HepG2 (cell line): ENCODE data around the gene REG1B.

Experiments used
- ASH2L ChIP-seq: fragments of 300-600, 200-600 bp; sonication (generic); IDR thresholded peaks from 2 replicates; pipeline ENCODE4 v1.7.0; 2017; ENCODE audit warnings: low read depth, mild to moderate bottlenecking, moderate library complexity, mixed read lengths, low read length; ENCODE audit not compliant: insufficient read length
- SMC3 ChIP-seq: IDR thresholded peaks from 2 replicates; pipeline ENCODE4 v1.6.1; 2011; ENCODE audit warnings: low read length, improper control_type of control experiment
- TAF1 ChIP-seq: sonication (generic); formaldehyde crosslinking; IDR thresholded peaks from 2 replicates; pipeline ENCODE4 v1.4.0; 2020; ENCODE audit warnings: missing genetic modification reagents
- THAP11 ChIP-seq: IDR thresholded peaks from 2 replicates; pipeline ENCODE4 v1.6.1; 2016; ENCODE audit warnings: missing biosample characterization, missing genetic modification reagents
- ZFP36 ChIP-seq: fragments of 150-350 bp; IDR thresholded peaks from 2 replicates; pipeline ENCODE4 v1.6.1; 2018; ENCODE audit warnings: borderline replicate concordance, low read length, low read depth; ENCODE audit not compliant: partially characterized antibody

DNA sequence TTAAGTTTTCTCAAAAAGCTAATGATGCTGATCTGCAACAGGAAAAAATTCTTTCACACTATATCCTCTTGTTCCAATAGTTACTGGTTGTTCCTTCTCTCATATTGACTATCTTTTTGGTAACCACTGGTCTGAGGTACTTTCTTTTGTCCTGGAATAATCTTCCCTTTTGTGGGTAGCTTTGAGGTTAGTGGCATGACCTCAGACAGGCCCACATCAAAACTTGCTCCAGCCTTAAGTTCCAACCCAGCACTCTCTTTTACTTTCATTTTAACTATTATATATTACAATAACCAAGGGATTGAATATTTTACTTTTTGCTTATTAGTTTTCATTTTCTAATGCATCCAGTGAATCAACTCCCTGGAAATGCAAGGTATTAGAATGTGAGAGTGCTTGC, 42.0 kb upstream of the REG1B start:
- TF ChIP-seq SMC3 (no peak), THAP11 (CRISPR knock-in tag) (no peak), ASH2L (no peak), ZFP36 (no peak), TAF1 (CRISPR knock-in tag) (no peak)
